ENCODE data around the gene PPP1CB.

- no peak for TF ChIP-seq CTCF (IDR thresholded peaks at IDR 0.05)
- TF ChIP-seq POLR2A (IDR thresholded peaks at IDR 0.05): no peak
Measured at GRCh38 chr2:28828382-28828781, 76.8 kb downstream of the PPP1CB start.
